ENCODE results near the gene PPP1R15A.

DNA sequence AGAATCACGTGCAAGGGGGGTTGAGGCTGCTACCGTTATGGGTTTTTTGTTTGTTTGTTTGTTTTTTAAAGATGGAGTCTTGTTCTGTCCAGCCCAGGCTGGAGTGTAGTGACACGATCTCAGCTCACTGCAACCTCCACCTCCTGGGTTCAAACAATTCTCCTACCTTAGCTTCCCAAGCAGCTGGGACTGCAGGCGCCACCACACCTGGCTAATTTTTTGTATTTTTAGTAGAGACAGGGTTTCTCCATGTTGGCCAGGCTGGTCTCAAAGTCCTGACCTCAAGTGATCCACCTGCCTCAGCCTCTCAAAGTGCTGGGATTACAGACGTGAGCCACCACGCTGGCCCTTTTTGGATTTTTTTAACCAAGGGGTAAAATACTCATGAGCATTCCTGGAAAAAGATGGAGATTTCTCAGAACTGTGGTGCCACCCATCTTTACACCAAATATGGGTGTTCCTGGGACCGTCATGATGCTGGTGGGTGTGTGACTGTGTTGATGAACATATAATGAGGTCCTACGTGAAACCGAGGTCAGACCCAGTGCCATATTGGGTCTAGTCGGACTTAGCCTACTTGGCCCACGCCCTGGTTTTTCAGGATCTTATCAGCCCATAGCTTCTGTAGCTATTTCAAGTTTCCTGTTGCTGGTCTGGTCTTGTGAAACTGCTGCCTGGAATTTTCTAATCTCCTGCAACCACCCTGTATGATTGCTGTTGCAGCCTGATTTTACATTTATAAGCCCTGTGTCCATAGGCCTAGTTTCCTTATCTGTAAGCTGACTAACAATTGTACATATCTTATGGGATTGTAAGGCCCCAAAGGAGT, 6.2 kb downstream of the PPP1R15A start:
- TF ChIP-seq CTCF (conservative IDR thresholded peaks at IDR 0.05) (no peak), ZFX (IDR thresholded peaks at IDR 0.05) (no peak)

All from C4-2B (cell line).